ENCODE results near the gene EIF3A. TPM values are rescaled to one million over a fixed set of nuclear protein-coding genes. Genes with fewer than 3 reads are reported as not detected.

EIF3A gene, protein sequence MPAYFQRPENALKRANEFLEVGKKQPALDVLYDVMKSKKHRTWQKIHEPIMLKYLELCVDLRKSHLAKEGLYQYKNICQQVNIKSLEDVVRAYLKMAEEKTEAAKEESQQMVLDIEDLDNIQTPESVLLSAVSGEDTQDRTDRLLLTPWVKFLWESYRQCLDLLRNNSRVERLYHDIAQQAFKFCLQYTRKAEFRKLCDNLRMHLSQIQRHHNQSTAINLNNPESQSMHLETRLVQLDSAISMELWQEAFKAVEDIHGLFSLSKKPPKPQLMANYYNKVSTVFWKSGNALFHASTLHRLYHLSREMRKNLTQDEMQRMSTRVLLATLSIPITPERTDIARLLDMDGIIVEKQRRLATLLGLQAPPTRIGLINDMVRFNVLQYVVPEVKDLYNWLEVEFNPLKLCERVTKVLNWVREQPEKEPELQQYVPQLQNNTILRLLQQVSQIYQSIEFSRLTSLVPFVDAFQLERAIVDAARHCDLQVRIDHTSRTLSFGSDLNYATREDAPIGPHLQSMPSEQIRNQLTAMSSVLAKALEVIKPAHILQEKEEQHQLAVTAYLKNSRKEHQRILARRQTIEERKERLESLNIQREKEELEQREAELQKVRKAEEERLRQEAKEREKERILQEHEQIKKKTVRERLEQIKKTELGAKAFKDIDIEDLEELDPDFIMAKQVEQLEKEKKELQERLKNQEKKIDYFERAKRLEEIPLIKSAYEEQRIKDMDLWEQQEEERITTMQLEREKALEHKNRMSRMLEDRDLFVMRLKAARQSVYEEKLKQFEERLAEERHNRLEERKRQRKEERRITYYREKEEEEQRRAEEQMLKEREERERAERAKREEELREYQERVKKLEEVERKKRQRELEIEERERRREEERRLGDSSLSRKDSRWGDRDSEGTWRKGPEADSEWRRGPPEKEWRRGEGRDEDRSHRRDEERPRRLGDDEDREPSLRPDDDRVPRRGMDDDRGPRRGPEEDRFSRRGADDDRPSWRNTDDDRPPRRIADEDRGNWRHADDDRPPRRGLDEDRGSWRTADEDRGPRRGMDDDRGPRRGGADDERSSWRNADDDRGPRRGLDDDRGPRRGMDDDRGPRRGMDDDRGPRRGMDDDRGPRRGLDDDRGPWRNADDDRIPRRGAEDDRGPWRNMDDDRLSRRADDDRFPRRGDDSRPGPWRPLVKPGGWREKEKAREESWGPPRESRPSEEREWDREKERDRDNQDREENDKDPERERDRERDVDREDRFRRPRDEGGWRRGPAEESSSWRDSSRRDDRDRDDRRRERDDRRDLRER (N-terminal part only)
- total RNA-seq = 176 and 182 TPM in 2 replicates

DNA sequence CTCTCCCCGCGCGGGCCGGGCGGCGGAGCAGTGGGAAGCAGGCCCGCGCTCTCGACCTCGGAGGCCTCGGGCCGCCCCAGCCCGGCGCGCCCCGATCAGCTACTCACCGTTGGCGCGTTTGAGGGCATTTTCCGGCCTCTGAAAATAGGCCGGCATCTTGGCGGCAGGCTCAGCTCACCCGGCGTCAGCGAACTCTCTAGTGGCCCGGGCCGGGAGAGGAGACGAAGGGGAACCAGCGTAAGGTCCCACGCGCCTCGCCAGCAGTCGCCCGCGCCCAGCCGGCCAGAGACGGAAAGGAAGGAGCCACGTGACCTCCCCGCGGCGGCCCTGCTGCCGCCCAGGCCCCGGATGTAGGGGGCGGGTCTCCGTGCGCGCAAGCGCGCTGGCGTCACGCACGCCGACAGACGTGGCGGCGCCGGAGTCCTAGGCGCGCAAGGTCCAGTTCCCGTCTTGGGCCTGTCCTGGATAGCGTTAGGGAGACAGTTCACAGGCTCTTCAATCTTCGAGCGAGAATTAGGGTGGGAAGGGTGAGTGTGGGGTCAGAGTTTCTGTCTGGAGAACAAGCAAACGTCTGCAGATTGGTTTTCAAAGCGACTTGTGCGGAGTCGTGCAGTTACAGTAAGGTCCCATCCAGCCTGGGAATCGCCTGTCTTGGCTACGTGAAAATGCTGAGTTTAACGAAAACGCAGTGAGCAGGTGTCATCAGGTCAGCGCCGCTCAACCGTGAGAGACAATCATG, at the start of gene EIF3A:
Gene EIF3A (minus strand): TSS at position 297 of the 739 bp plus-strand sequence. CDS start 141 bp downstream, at position 156.
- intact Hi-C loops (cut with micrococcal nuclease) = loop anchor here (1.0 to 5.0 kb wide), 10 partner anchors 11 to 572 kb away; partner anchors contain the start of genes BAG3, CACUL1, DENND10 and GRK5

DNA sequence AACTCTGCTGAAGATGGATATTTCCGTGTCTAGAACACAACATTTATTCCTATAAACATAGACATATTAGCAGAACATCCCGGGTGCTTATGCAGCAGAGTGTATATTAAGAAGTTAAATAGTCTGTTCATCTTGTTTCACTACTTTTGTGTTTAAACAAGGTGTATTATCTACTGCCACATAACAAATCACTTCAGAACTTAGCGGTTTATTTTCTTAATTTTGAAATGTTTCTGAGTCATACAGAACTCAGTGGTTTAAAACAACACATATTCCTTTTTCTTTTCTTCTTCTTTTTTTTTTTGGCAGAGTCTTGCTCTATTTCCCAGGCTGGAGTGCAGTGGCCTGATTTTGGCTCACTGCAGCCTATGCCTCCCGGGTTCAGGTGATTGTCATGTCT, 49.1 kb upstream of the EIF3A start:
- intact Hi-C loops (cut with micrococcal nuclease) = loop anchor here (2.0 to 5.0 kb wide), 3 partner anchors 25 to 413 kb away; partner anchors contain the start of genes DENND10, GRK5 and RGS10

DNA sequence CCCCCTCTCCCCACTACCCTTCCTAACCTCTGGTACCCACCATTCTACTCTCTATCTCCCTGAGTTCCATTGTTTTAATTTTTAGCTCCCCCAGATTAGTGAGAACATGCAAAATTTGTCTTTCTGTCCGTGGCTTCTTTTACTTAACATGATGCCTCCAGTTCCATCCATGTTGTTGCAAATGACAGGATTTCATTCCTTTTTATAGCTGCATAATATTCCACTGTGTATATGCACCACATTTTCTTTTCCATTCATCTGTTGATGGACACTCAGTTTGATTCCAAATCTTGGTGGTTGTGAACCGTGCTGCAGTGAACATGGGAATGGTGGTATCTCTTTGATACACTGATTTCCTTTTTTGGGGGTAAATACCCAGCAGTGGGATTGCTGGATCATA, 45.3 kb upstream of the EIF3A start:
- intact Hi-C loops (cut with micrococcal nuclease) = no loop called here

DNA sequence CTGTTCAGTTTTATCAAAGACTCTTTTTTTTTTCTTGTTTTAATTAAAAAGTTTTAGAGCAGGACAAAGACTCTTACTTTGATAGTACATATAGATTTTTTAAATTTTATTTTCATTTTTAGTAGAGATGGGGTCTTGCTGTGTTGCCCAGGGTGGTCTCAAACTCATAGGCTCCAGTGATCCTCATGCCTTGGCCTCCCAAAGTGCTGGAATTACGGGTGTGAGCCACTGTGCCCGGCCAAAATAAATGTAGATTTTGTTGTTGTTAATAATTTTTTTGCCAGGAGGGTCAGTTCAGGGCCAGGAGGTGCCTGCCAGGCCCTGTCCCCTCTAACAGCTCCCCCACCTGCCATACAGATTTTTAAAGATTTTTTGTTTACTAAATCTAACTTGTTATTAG, 40.3 kb upstream of the EIF3A start:
- intact Hi-C loops (cut with micrococcal nuclease) = no loop called here

DNA sequence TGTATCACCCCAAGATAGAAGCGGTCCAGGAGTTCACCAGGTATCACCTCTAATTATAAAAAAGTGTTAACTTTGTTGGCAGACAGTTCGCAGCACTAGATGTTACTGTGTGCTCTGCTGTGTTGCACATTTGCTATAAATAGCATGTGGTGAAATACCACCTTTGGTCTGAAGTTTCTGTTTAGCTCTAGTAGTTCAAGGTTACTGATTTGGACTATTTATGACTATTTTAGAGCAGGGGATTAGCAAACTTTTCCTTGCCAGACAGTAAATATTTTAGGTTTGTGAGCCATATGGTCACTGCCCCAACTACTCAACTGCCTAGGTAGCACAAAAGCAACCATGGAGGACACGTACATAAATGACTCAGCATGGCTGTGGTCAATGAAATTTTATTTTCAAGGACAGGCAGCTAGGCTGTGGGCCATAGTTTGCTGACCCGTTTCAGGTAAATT, 39.8 kb upstream of the EIF3A start:
- intact Hi-C loops (cut with micrococcal nuclease) = no loop called here

DNA sequence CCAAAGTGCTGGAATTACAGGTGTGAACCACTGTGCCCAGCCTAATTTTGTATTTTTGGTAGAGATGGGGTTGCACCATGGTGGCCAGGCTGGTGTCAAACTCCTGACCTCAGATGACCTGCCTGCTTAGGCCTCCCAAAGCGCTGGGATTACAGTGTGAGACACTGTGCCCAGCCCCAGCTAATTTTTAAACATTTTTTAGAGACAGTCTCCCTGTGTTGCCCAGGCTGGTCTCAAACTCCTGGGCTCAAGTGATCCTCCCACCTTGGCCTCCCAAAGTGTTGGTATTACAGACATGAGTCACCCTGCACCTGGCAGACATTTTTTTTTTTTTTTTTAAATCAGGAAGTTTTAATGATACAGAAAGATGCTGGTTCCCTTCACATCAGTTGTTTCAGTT, 38.8 kb upstream of the EIF3A start:
- intact Hi-C loops (cut with micrococcal nuclease) = no loop called here

DNA sequence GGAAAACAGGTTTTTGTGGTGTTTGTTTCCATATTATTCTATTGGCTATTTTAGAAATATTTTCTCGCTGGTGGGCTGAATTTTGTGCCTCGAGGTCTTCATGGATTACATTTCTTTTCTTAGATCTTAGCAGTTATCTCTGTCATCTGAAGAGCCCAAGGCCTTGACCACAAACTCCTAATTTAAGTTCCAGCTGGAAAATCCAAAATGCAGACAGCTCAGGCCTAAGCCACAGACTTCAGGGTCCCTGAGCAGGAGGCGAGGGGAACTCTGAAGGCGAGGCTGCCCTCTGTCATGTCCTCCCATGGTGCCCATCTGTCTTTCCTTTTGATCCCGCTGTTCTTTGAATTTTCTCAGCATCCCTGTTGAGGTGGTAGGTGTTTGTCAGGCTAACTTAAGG, 37.6 kb upstream of the EIF3A start:
- intact Hi-C loops (cut with micrococcal nuclease) = no loop called here

DNA sequence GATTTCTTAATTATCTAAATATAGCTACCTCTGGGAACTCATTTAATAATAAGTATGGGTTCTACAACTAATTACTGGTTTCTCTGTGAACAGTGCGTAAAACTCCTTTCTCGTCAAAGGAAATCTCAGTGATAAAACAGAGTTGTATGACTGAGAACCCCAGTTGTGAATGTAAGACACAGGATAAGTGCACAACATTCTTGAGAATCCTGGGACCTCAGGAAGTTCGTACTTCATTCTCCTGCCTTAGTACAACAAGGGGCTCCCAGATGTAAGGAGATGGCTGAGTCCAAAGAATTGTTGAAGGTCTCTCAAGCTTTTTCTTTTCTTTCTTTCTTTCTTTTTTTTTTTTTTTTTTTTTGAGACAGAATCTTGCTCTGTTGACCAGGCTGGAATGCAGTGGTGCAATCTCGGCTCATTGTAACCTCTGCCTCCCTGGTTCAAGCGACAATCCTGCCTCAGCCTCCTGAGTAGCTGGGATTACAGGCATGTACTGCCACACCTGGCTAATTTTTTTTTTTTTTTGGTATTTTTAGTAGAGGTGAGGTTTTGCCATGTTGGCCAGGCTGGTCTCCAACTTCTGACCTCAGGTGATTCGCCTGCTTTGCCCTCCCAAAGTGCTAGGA, 35.8 kb upstream of the EIF3A start:
- intact Hi-C loops (cut with micrococcal nuclease) = no loop called here

DNA sequence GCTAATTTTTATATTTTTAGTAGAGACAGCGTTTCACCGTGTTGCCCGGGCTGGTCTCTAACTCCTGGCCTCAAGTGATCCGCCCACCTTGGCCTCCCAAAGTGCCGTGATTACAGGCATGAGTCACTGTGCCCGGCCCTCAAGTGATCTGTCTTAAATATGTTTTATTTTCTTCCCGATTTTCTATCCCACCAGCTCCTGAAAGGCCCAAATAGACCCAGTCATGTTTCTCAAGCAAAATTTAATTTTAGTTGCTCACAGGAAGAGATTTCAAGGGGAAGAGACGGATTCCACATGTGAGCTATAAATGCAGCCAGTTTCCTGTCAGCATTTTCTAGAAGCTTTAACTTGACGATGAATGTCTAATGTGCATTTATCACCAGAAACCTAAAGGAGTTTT, 35.3 kb upstream of the EIF3A start:
- intact Hi-C loops (cut with micrococcal nuclease) = no loop called here

DNA sequence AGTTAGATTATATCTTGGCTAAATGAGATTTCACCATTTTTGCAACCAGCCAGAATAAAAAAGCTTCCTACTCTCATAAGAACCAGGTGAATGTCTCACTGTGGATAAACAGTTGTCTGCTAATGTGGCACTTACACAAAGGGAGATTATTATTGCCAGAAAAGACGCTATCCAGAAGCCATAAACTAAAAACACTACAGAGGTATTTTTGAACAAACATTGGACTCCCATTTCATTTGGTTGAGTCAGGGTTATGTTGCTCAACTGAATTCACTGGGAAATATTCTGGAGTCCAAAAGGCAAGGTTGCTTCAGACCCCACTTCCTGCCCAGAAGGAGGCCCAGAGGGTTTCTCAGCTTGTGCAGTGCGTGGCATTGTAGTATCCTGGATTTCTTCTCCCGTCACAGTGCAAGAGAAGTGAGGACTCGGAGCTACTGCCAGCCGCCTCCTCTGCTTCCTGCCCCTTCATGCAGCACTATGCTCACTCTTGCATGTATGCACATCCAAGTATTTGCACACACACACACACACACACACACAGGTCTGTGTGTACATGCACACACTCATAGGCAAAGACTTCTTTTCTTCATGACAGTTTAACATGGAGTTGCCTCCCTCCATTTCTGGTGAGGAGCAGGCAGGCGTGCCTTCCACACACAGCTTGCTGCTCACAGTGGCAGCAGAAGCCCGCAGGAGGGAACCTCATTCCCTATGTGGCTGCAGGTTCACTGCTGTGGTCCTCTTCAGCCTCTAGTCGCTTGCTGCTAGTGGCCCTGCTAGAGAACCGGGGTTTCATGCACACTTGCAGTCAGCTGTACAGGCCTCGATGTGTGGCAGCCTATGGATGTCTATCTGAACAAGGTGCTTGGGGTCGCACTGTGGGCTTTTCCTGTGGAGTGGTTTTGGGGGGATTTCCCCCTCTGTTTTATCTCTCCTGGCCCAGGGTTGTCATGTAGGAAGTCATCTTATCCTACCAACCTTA, 33.4 kb upstream of the EIF3A start:
- intact Hi-C loops (cut with micrococcal nuclease) = no loop called here

DNA sequence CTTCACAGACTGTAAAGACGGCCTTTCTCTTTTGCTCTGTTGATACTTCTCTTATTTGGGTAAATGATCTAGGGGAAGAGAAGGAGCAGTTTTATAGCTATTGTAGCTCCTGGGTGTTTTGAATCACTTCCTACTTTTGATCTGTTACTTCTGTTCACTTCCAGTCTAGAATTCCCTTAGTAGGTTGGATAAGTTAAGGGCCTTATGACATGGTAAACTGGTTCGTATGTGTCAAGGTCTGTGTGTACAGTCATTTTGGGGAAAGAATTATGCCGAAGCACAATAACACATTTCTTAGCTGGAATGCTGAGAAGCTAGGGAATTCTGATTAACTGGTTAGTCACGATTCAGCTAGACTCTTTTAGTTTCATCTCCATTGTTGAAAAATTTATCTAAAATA, 31.4 kb upstream of the EIF3A start:
- intact Hi-C loops (cut with micrococcal nuclease) = no loop called here

DNA sequence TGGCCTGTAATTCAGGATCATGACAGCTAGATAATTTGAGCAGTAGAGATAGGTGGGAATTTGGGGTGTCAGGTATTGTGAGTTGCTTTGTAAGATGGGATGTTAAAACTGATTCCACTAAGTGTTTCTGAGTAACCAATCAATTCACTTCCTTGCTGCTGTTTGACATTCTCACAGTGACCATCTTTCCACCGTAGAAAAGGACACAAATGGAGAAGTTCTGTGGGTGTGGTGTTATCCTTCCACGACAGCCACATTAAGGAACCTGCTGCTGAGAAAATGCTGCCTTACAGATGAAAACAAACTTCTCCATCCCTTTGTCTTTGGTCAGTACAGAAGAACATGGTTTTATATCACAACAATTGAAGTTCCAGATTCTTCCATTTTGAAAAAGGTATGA, 27.2 kb upstream of the EIF3A start:
- intact Hi-C loops (cut with micrococcal nuclease) = loop anchor here (10.0 kb wide), 1 partner anchor 487 kb away; the partner anchor contains the start of gene TIAL1

DNA sequence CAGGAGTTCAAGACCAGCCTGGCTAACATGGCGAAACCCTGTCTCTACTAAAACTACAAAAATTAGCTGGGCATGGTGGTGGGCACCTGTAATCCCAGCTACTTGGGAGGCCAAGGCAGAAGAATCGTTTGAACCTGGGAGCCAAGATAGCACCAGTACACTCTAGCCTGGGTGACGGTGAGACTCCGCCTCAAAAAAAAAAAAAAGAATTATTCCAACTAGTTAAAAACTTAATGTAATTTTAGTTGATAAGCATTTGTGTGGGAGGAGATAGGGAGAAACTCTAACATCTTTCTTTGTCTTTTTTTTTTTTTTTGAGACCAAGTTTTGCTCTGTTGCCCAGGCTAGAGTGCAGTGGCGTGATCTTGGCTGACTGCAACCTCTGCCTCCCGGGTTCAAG, 26.5 kb upstream of the EIF3A start:
- intact Hi-C loops (cut with micrococcal nuclease) = loop anchor here (10.0 kb wide), 1 partner anchor 488 kb away; the partner anchor contains the start of gene TIAL1

DNA sequence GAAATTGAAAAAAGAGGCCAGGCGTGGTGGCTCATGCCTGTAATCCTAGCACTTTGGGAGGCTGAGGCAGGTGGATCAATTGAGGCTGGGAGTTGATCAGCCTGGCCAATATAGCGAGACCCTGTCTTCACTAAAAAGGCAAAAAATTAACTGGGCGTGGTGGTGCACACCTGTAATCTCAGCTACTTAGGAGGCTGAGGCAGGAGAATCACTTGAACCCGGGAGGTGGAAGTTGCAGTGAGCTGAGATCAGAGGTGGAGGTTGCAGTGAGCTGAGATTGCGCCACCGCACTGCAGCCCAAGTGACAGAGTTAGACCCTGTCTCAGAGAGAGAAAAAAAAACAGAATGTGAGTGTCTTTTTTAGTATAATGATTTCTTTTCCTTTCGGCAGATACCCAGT, 25.3 kb upstream of the EIF3A start:
- intact Hi-C loops (cut with micrococcal nuclease) = loop anchor here (2.0 to 10.0 kb wide), 4 partner anchors 25 to 489 kb away; partner anchors contain the start of genes NANOS1, PRDX3 and TIAL1

DNA sequence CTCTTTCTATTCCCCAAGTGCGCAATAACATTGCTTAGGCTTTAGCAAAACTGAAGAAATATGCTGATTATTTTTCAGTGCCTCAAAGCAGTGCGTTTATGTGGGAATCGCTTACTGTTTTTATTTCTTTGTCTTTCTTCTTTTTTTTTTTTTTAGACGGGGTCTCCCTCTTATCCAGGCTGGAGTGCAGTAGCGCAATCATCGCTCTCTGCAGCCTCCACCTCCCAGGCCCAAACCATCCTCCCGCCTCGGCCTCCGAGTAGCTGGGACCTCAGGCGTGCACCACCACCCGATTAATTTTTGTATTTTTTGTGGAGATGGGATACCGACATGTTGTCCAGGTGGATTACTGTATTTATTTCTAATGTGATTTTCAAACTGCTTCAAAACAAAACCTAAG, 24.5 kb upstream of the EIF3A start:
- intact Hi-C loops (cut with micrococcal nuclease) = loop anchor here (2.0 to 10.0 kb wide), 4 partner anchors 26 to 490 kb away; partner anchors contain the start of genes NANOS1, PRDX3 and TIAL1

DNA sequence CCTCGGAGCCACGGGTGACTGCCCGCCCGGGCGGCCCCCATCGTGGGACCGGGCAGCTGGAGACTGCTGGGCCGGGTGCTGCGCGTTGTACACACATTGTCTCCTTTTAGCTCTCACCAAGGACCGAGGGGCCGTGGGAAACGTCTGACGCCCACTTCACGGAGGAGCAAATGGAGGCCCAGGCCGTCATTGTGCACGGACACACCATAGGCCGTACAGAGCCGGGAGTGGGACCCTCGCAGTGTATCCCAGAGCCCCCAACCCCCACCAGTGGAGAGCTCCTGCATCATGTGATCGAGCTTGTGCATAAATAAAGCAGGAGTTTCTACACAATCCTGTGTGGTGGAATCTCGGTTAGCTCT, 24.0 kb upstream of the EIF3A start:
- intact Hi-C loops (cut with micrococcal nuclease) = loop anchor here (1.0 to 10.0 kb wide), 7 partner anchors 13 to 490 kb away; partner anchors contain the start of genes EIF3A, NANOS1, PRDX3 and SFXN4

DNA sequence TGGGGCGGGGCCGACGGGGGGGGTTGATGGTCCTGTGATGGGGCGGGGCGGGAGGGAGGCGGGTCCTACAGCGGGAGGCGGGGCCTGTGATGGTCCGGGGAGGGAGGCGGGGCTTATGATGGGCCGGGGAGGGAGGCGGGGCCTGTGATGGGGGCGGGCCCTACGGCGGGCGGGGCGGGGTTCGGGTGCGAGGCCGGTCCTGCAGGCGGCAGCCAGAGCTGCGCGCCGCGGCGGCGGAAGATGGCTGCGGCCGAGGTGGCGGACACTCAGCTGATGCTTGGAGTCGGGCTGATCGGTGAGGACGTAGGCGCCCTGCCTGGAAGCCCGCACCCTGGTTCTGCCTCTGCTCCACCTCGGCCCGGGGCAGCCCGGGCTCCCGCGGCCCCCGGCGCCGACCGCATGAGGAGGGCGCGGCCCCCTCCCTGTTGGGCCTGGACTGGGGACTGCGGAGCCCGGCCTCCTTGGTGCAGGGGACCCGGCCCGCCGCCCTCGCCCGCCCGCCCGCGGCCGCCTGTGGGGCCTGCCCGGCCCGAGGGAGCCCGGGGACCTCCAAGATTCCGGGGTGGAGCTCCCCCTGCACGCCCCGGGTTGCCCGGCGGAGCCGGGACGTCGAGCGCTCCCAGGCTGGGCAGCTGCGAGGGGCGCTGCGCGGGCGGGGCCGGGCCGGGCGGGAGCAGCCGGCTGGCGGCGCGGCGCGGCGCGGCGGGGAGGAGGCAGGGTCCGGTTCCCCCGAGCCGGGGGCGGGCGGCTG, 23.5 kb upstream of the EIF3A start, which contains the start of gene DENND10:
Gene DENND10 (plus strand): TSS at position 211 of the 751 bp plus-strand sequence. CDS start 30 bp downstream, at position 241.
- intact Hi-C loops (cut with micrococcal nuclease) = loop anchor here (1.0 to 10.0 kb wide), 7 partner anchors 13 to 491 kb away; partner anchors contain the start of genes EIF3A, NANOS1, PRDX3 and SFXN4

Data from T-helper 2 cell treated with Interferon-gamma antibody and Interleukin-4, amounts not matched to agents 100 ng/mL and 5 ng/mL, for 36 hours (primary cell).